HG02642 (cell line): Measurements from ENCODE around the gene ERC2.

Experiments
- ATAC-seq: cut with Tn5 transposase; IDR thresholded peaks from one replicate; pipeline ENCODE4 v1.9.1; 2021; ENCODE audit warnings: mild to moderate bottlenecking; ENCODE audit not compliant: unreplicated experiment, poor library complexity

The ERC2 gene

DNA sequence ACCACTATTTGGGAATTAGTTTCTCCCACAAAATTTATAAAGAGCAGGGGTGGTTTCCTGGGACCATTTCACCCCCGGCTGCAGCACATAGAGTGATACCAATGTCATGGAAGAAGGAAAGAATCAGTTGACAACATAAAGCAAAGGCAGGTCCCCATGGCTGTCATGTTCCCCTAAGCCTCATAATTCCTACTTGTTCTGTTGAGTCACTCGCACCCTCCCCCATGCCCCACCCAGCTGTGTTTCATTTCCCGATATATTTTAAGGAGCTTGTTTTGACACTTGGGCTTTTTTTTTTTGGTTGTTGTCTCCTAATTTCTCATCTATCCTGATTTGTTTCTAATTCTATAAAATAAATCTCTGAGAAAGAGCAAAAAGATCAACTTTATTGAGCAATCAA lies 24.9 kb downstream of the ERC2 start:
- ATAC-seq: no peak

- ATAC-seq: no peak
Observed at GRCh38 chr3:56428667-56429066, 39.6 kb downstream of the ERC2 start.

GRCh38 chr3:56424885-56425284 lies 43.4 kb downstream of the ERC2 start:
- no peak for ATAC-seq

GRCh38 chr3:56424336-56424735 lies 43.9 kb downstream of the ERC2 start:
- no peak for ATAC-seq

- ATAC-seq: no peak
Observed at GRCh38 chr3:56423661-56424099, 44.6 kb downstream of the ERC2 start.

DNA sequence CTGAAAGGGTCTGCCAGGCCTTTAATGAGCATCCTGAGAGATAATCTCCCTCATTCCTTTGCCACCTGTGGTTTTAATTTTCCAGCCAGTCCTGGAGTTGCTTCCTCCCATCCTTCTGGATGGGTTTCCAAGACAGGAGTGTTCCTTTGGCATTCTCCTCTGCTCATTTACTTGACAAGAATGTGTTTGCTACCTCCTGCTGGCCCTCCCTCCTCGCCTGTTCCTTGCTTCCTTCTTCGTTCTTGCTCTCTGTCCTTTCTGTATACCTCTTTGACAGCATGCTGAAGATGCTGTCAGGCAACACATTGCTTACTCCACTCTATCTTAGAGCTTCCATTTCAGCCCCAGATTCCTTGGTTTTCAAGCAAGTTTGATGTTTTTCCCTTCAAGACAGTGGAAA lies 46.0 kb downstream of the ERC2 start:
- no peak for ATAC-seq

- no peak for ATAC-seq
Observed at GRCh38 chr3:56421205-56421604, 47.1 kb downstream of the ERC2 start.

DNA sequence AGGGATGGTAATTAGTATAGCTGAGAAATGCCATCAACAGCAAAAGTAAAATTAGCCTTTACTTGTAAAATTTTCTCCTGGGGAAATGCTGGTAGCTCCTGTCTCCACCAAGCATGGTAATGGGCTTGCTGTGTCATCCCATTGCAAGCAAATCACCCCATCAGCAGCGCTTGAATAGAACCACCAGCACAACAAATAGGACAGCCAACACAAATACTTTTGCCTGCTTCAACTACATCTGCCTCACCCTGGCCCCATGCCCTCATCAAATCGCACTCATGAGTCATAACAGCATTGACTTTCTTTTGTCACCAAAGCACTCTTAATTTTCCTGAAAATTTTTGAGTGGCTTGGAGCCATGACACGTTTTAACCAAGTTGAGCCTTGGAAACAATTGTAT lies 52.6 kb downstream of the ERC2 start:
- ATAC-seq: no peak

GRCh38 chr3:56413911-56414310 lies 54.4 kb downstream of the ERC2 start:
- no peak for ATAC-seq

DNA sequence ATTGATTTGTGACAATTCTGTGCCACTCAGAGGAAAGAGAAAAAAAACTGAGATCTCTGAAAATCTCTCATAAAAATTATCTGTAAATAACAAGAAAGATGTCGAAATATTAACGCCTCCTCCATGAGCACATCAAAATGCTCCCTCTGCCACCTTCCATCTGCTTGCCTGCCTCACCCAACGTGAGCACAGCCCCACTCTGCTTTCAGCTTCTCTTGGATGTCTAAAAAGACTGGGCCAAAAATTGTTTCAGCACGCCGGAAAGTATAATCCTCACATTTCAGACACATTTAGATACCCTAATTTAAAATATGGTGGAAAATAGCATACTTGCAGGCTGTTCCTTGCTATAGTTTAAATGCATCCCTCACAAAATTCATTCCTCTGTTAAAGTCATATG lies 57.1 kb downstream of the ERC2 start:
- no peak for ATAC-seq

- ATAC-seq: no peak
Observed at GRCh38 chr3:56410576-56410975, 57.7 kb downstream of the ERC2 start.

DNA sequence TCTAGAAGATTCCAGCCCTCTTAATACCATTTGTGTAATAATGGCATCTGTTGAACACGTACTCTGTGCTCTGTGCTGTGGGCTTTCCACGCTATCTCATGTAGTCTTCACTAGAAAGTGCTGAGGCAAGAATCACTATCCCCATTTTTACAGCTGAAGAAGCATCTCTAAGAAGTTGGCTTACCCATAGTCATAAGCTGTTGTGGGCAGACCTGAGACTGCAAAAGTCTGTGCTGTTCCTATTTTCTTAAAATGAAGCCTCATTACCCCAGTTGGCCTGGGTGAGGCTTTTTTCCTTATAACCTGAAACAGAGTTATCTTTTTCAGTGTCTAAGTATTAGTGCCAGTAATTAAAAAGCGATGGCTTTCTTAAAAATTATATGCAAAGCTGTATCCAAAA lies 58.5 kb downstream of the ERC2 start:
- no peak for ATAC-seq

DNA sequence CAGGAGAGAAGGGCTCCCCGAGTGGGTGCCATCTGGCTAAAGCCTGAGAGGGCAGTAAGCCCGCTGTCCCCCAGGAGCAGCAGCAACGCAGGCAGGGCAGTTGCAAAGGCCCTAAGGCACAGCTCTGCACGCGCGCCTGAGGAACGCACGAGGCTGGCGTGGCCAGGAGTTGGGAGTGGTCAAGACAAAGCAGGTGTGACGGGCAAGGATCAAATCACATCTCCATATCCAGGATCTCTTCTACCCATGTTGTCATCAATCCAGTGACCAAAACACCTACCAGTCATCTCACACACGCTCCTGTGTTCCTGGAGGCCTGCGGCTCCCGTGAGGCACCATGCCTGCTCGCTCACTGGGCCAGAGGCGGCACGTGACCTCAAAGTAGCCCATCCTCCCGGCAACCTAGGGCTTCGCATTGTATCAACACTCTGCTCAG lies 59.5 kb downstream of the ERC2 start:
- no peak for ATAC-seq

DNA sequence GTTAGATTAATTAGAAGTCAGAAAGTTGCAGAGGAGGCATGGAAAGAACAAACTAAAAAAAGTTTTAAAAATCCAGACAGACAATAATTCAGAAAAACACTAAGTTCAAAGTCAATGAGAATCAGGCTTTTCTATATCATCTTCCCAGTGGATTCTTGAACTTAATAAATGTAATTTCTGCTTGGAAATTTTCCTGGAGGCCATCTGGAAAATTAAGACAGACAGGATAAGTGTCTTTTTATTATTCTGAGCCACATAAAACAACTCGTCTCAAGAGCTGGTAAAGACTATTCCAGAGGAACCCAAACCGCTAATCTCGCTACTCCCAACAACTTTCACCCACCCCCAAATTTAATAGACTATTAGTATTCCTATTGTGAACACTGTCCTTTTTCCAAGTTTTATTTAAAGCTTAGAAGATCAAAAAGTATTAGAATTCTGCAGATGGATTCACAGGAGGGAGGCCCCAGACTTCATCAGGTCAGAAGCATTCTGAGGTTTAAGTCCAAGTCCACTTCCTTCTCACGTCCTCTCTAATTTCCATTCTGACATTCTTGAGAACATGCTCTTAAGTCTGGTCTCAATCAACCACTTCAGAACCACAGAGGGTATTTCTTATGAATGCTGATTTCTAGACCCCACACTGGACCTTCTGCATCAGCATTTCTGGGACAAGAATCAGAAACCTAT lies 61.3 kb downstream of the ERC2 start:
- no peak for ATAC-seq

DNA sequence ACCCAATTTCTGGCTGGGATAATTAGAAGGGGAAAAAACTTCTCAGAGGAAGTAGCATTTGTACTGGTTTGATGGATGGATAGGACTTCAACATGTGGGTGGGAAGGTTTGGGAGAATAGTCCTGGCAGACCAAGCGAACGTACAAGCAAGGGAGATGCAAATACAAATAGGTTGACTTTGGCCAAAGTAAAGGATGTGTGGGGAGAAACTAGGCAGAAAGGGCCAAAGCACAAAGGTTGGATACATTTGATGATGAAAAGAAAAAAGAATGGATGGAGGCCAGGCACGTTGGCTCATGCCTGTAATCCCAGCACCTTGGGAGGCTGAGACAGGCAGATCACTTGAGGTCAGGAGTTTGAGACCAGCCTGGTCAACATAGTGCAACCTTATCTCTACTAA lies 63.4 kb downstream of the ERC2 start:
- ATAC-seq: no peak

- ATAC-seq: no peak
Observed at GRCh38 chr3:56398659-56399058, 69.6 kb downstream of the ERC2 start.

DNA sequence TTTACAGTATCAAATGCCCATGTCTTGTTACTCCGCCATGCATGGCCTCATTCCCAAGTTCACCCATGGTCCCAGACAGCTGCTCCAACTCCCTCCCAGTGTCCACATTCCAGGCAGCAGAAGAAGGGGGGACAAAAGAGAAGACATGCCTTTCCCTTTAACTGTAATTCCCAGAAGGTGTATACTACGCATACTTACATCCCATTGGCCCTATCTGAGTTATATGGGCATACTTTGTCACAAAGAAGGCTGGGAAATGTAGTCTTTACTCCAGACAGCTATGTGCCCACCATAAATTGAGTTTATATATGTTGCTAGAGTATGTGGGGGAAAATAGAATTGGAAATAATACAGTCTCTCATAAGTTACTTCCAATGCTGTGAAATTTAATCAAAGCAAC lies 70.5 kb downstream of the ERC2 start:
- ATAC-seq: no peak

DNA sequence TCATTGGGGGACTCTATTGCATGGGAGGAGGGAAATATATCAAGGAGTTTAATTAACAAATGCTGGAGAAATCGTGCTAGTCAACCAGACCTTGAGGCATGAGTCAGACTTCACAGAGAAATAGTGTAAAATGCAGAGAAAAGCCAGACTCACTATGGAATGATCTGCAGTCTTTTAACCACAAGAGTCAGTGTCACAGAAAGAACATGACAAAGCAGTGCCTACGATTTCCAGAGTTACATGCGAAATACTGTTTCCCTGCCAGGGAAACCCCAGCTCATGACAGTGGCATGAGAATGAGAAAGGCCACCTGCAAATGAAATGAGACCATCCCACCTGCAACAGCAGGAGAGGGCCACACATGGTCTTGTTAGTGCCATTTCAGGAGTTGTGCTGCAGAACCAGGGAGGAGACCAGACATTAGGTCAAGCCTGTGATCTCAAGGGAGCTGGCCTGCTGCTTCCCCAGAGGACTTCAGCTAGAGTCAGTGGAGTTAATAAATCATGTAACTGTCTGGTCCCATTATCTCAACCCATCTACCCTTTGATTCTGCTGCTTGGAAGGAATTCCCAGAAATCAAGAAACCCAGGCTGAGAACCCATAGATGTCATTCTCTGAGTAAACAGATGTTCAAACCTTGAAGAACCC lies 79.0 kb downstream of the ERC2 start:
- ATAC-seq: no peak

GRCh38 chr3:56383092-56383491 lies 85.2 kb downstream of the ERC2 start:
- ATAC-seq: no peak

DNA sequence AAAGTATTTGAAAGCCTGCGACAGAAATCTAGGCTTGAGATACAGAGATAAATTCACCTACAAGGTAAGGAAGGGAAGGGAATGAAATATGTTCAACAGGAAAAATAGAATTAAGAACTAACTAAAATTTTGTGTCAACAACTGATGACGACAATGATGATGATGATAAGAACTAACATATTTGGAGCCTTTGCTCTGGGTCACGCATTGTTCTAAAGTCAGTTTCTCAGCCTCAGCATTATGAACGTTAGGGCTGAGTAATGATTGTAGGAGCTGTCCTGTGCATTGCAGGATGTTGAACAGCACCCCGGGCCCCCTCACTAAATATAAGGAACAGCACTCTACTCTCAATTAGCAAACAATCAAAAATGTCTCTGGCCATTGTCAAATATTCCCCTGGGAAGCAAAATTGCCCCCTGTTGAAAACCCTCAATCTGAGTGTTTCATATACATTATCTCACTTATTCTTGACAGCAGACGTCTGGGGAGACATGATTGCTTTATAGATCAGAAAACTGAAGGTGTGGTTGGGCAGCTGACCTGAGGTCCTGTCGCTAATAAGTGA lies 88.5 kb downstream of the ERC2 start:
- ATAC-seq: no peak

- no peak for ATAC-seq
Observed at GRCh38 chr3:56375654-56376053, 92.6 kb downstream of the ERC2 start.

DNA sequence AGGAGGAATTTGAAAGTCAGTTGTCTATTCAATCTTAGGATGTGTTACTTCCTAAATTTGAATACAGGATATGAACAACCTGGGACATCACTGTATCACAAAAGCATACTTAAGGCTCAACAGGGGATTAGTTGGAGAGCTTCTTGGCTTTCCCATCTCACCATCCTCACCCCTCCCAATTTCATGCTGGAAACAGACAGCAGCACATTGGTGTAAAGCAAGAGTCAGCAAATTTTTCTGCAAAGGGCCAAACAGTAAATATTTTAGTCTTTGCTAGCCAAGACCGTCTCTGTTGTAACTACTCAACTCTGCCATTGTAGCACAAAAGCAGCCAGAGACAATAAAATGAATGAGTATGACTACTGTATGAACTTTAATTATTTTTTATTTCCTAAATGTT lies 94.9 kb downstream of the ERC2 start:
- no peak for ATAC-seq
